ENCODE measurements around the gene RUFY3. TPM values are rescaled to one million over a fixed set of nuclear protein-coding genes. Genes with fewer than 3 reads are reported as not detected.

The RUFY3 gene
- total RNA-seq, 1 donor from 2014 or later, result 35.6 TPM

- no peaks in the 10 kb centered on the region for H3K27me3 ChIP-seq (ENCODE audit: control insufficient read depth, insufficient read depth, low read length)
- no peak overlapping the region for H3K4me3 ChIP-seq (ENCODE audit: low read depth, low read length)
- H3K36me3 ChIP-seq (ENCODE audit: control insufficient read depth, insufficient read depth, low read length), result no peaks in the 10 kb centered on the region
- no peak for TF ChIP-seq CTCF (IDR thresholded peaks at IDR 0.05; ENCODE audit: insufficient read depth, low read length, poor library complexity, severe bottlenecking)
- DNase-seq (ENCODE audit: low read depth), result no peak
Observed at GRCh38 chr4:70746179-70746839, 24.5 kb downstream of the RUFY3 start.

- no peak for DNase-seq (ENCODE audit: low read depth)
- Histone ChIP-seq H3K27me3 (ENCODE audit: control insufficient read depth, insufficient read depth, low read length) (no peaks in the 10 kb centered on the region), H3K36me3 (ENCODE audit: control insufficient read depth, insufficient read depth, low read length) (no peaks in the 10 kb centered on the region), H3K4me3 (ENCODE audit: low read depth, low read length) (no peak overlapping the region)
- no peak for TF ChIP-seq CTCF (IDR thresholded peaks at IDR 0.05; ENCODE audit: insufficient read depth, low read length, poor library complexity, severe bottlenecking)
Observed at GRCh38 chr4:70747874-70748273, 26.1 kb downstream of the RUFY3 start.

GRCh38 chr4:70749313-70749712 lies 27.5 kb downstream of the RUFY3 start:
- no peak for TF ChIP-seq CTCF (IDR thresholded peaks at IDR 0.05; ENCODE audit: insufficient read depth, low read length, poor library complexity, severe bottlenecking)
- DNase-seq (ENCODE audit: low read depth), result no peak

GRCh38 chr4:70752236-70752635 lies 30.5 kb downstream of the RUFY3 start:
- no peaks in the 10 kb centered on the region for H3K36me3 ChIP-seq (ENCODE audit: control insufficient read depth, insufficient read depth, low read length)
- no peak overlapping the region for H3K4me3 ChIP-seq (ENCODE audit: low read depth, low read length)
- TF ChIP-seq CTCF (IDR thresholded peaks at IDR 0.05; ENCODE audit: insufficient read depth, low read length, poor library complexity, severe bottlenecking), result no peak
- no peaks in the 10 kb centered on the region for H3K27me3 ChIP-seq (ENCODE audit: control insufficient read depth, insufficient read depth, low read length)
- no peak for DNase-seq (ENCODE audit: low read depth)

More at GRCh38 chr4:70749313-70749712, 27.5 kb downstream of the RUFY3 start:
- no peak overlapping the region for H3K4me3 ChIP-seq (ENCODE audit: low read depth, low read length)
- H3K27me3 ChIP-seq (ENCODE audit: control insufficient read depth, insufficient read depth, low read length), result no peaks in the 10 kb centered on the region
- H3K36me3 ChIP-seq (ENCODE audit: control insufficient read depth, insufficient read depth, low read length), result no peaks in the 10 kb centered on the region

GRCh38 chr4:70753630-70754029 lies 31.9 kb downstream of the RUFY3 start:
- no peak overlapping the region for H3K4me3 ChIP-seq (ENCODE audit: low read depth, low read length)
- no peaks in the 10 kb centered on the region for H3K36me3 ChIP-seq (ENCODE audit: control insufficient read depth, insufficient read depth, low read length)
- no peak for TF ChIP-seq CTCF (IDR thresholded peaks at IDR 0.05; ENCODE audit: insufficient read depth, low read length, poor library complexity, severe bottlenecking)
- no peak for DNase-seq (ENCODE audit: low read depth)
- H3K27me3 ChIP-seq (ENCODE audit: control insufficient read depth, insufficient read depth, low read length), result no peaks in the 10 kb centered on the region

- TF ChIP-seq CTCF (IDR thresholded peaks at IDR 0.05; ENCODE audit: insufficient read depth, low read length, poor library complexity, severe bottlenecking), result no peak
- H3K27me3 ChIP-seq (ENCODE audit: control insufficient read depth, insufficient read depth, low read length), result no peaks in the 10 kb centered on the region
- no peak for DNase-seq (ENCODE audit: low read depth)
- no peak overlapping the region for H3K4me3 ChIP-seq (ENCODE audit: low read depth, low read length)
- no peaks in the 10 kb centered on the region for H3K36me3 ChIP-seq (ENCODE audit: control insufficient read depth, insufficient read depth, low read length)
Observed at GRCh38 chr4:70754470-70754869, 32.7 kb downstream of the RUFY3 start.

Measured in kidney epithelial cell (primary cell).